SKM-1 treated with dmso at 0.1 percent for 144 hours (cell line): ENCODE results near the gene TENM3.

Source experiments
- DNase-seq: peaks from one replicate; lab custom pipeline; 2025; ENCODE audit not compliant: unreplicated experiment; lab: John Stamatoyannopoulos, UW

Gene TENM3

GRCh38 chr4:182553653-182554052 lies 310.5 kb downstream of the TENM3 start:
- no peak for DNase-seq

GRCh38 chr4:182554736-182555135 lies 311.5 kb downstream of the TENM3 start:
- no peak for DNase-seq

- no peak for DNase-seq
Observed at GRCh38 chr4:182555997-182556418, 312.8 kb downstream of the TENM3 start.

- DNase-seq: no peak
Observed at GRCh38 chr4:182556580-182556979, 313.4 kb downstream of the TENM3 start.

GRCh38 chr4:182560358-182560757 lies 317.2 kb downstream of the TENM3 start:
- DNase-seq: no peak

GRCh38 chr4:182562350-182562749 lies 319.1 kb downstream of the TENM3 start:
- no peak for DNase-seq

GRCh38 chr4:182564724-182565369 lies 321.6 kb downstream of the TENM3 start:
- DNase-seq: no peak

GRCh38 chr4:182567119-182567518 lies 323.9 kb downstream of the TENM3 start:
- no peak for DNase-seq

- DNase-seq: no peak
Observed at GRCh38 chr4:182569561-182569960, 326.4 kb downstream of the TENM3 start.

GRCh38 chr4:182574706-182575105 lies 331.5 kb downstream of the TENM3 start:
- no peak for DNase-seq

- DNase-seq: no peak
Observed at GRCh38 chr4:182575225-182575624, 332.0 kb downstream of the TENM3 start.

GRCh38 chr4:182576601-182577289 lies 333.5 kb downstream of the TENM3 start:
- no peak for DNase-seq

- DNase-seq: no peak
Observed at GRCh38 chr4:182577411-182577810, 334.2 kb downstream of the TENM3 start.

GRCh38 chr4:182578402-182578801 lies 335.2 kb downstream of the TENM3 start:
- DNase-seq: no peak

GRCh38 chr4:182582245-182582644 lies 339.0 kb downstream of the TENM3 start:
- no peak for DNase-seq

- DNase-seq: no peak
Observed at GRCh38 chr4:182583703-182584415, 340.7 kb downstream of the TENM3 start.

- DNase-seq: no peak
Observed at GRCh38 chr4:182585321-182585720, 342.1 kb downstream of the TENM3 start.

- no peak for DNase-seq
Observed at GRCh38 chr4:182589100-182589499, 345.9 kb downstream of the TENM3 start.

- DNase-seq: no peak
Observed at GRCh38 chr4:182593402-182593801, 350.2 kb downstream of the TENM3 start.

GRCh38 chr4:182593864-182594263 lies 350.7 kb downstream of the TENM3 start:
- DNase-seq: no peak

GRCh38 chr4:182600093-182600492 lies 356.9 kb downstream of the TENM3 start:
- no peak for DNase-seq

- DNase-seq: no peak
Observed at GRCh38 chr4:182600856-182601255, 357.7 kb downstream of the TENM3 start.
